HepG2 (cell line): ENCODE results near the gene UBXN1.

Source experiments
- CEBPB ChIP-seq: IDR thresholded peaks from 2 replicates; pipeline ENCODE4 v1.6.1; 2011; ENCODE audit warnings: low read depth, low read length, improper control_type of control experiment, borderline replicate concordance
- ZNF501 ChIP-seq: sonication (generic); formaldehyde crosslinking; IDR thresholded peaks from 2 replicates; pipeline ENCODE4 v1.5.1; 2020; ENCODE audit warnings: mild to moderate bottlenecking, moderate library complexity, missing genetic modification reagents
- TF ChIP-seq, protein P1 (sequence below): sonication (generic); formaldehyde crosslinking; IDR thresholded peaks from 2 replicates; pipeline ENCODE4 v1.5.0; 2020; ENCODE audit warnings: mild to moderate bottlenecking, missing genetic modification reagents, moderate library complexity

DNA sequence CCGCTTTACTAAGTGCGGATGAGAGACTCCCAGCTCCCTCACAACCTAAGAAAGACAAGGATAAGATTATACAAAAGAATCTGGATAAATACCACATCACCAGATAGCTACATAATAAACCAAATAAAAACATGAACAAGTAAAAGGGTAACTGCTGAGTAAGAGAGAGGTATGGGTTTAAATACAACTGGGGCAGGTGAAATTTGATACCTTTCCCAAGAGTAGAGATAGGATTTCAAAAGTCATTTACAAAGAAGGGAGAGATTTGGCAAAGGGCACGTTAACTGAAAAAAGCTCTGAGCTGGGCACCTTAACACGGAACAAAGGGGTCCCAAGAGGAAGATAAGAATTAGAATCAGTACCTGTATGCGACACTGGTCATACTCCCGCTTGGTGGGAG lies 1.7 kb downstream of the UBXN1 start:
- TF ChIP-seq, protein P1, sequence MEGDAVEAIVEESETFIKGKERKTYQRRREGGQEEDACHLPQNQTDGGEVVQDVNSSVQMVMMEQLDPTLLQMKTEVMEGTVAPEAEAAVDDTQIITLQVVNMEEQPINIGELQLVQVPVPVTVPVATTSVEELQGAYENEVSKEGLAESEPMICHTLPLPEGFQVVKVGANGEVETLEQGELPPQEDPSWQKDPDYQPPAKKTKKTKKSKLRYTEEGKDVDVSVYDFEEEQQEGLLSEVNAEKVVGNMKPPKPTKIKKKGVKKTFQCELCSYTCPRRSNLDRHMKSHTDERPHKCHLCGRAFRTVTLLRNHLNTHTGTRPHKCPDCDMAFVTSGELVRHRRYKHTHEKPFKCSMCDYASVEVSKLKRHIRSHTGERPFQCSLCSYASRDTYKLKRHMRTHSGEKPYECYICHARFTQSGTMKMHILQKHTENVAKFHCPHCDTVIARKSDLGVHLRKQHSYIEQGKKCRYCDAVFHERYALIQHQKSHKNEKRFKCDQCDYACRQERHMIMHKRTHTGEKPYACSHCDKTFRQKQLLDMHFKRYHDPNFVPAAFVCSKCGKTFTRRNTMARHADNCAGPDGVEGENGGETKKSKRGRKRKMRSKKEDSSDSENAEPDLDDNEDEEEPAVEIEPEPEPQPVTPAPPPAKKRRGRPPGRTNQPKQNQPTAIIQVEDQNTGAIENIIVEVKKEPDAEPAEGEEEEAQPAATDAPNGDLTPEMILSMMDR (CRISPR knock-in tag), result no peak
- no peak for TF ChIP-seq CEBPB
- TF ChIP-seq ZNF501 (CRISPR knock-in tag), result no peak
